ENCODE data around the gene IGF1R. TPM values are rescaled to one million over a fixed set of nuclear protein-coding genes. Genes with fewer than 3 reads are reported as not detected.

Gene IGF1R
- total and polyA plus RNA-seq, 2 of the 13 experiments (the other 11 are each of a cell fraction or from before 2014, with no cell fraction given), result 15.9 to 18.4 TPM

DNA sequence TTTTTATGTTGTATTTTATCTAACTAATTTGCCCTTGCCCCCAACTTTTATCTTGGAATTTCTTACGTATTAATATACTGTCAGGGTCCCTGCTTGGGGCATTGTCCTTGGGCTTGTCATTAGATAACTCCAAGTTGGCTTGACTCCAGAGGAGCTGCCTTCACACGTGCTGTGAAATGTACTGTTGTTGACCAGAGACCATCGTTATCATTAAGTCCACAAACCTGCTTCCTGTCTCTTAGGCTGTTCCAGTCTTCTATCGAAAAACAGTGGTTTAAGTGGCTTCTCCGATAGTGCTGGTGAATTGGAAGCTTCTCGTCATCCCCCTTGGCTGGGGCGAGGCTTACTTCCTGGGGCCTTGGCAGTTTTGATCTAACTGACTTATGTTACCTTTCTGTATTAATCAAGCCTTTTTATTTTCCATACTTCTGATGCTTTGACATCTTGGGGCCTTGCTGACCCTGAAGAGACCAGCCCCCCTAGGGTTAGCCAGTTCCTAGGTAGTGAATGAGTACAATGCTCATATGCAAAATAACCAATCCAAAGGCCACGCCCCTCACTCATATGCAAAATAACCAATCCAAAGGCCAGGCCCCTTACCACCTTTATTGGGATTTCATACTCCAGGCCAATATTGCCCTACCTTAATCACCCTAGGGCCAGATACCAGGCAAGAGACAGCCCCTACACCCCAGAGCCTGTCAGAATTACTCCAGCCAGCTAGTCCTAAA lies 164.5 kb downstream of the IGF1R start (continued):
- TF ChIP-seq, protein P1, sequence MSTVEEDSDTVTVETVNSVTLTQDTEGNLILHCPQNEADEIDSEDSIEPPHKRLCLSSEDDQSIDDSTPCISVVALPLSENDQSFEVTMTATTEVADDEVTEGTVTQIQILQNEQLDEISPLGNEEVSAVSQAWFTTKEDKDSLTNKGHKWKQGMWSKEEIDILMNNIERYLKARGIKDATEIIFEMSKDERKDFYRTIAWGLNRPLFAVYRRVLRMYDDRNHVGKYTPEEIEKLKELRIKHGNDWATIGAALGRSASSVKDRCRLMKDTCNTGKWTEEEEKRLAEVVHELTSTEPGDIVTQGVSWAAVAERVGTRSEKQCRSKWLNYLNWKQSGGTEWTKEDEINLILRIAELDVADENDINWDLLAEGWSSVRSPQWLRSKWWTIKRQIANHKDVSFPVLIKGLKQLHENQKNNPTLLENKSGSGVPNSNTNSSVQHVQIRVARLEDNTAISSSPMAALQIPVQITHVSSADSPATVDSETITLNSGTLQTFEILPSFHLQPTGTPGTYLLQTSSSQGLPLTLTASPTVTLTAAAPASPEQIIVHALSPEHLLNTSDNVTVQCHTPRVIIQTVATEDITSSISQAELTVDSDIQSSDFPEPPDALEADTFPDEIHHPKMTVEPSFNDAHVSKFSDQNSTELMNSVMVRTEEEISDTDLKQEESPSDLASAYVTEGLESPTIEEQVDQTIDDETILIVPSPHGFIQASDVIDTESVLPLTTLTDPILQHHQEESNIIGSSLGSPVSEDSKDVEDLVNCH (CRISPR knock-in tag; IDR thresholded peaks at IDR 0.05), result no peak
- TF ChIP-seq TRIM24 (CRISPR knock-in tag; IDR thresholded peaks at IDR 0.05), result no peak
- TF ChIP-seq CEBPG (CRISPR knock-in tag; IDR thresholded peaks at IDR 0.05), result peak; percentile 30; the same call in 1 of the 2 replicates
- no peak for TF ChIP-seq ZBTB42 (CRISPR knock-in tag; IDR thresholded peaks at IDR 0.05)
- TF ChIP-seq, protein P2, sequence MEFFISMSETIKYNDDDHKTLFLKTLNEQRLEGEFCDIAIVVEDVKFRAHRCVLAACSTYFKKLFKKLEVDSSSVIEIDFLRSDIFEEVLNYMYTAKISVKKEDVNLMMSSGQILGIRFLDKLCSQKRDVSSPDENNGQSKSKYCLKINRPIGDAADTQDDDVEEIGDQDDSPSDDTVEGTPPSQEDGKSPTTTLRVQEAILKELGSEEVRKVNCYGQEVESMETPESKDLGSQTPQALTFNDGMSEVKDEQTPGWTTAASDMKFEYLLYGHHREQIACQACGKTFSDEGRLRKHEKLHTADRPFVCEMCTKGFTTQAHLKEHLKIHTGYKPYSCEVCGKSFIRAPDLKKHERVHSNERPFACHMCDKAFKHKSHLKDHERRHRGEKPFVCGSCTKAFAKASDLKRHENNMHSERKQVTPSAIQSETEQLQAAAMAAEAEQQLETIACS (CRISPR knock-in tag; IDR thresholded peaks at IDR 0.05), result no peak
- no peak for TF ChIP-seq RORA (CRISPR knock-in tag; IDR thresholded peaks at IDR 0.05)
- TF ChIP-seq ZNF567 (CRISPR knock-in tag; IDR thresholded peaks at IDR 0.05; ENCODE audit: borderline replicate concordance), result no peak
- TF ChIP-seq ZSCAN30 (CRISPR knock-in tag; IDR thresholded peaks at IDR 0.05), result no peak
- TF ChIP-seq FOXJ3 (CRISPR knock-in tag; IDR thresholded peaks at IDR 0.05; ENCODE audit: borderline replicate concordance), result peak; percentile 89
- no peak for TF ChIP-seq IKZF1 (IDR thresholded peaks at IDR 0.05)
- TF ChIP-seq MXD4 (CRISPR knock-in tag; IDR thresholded peaks at IDR 0.05), result no peak; the same call in 1 of the 2 replicates
- TF ChIP-seq, protein P3, sequence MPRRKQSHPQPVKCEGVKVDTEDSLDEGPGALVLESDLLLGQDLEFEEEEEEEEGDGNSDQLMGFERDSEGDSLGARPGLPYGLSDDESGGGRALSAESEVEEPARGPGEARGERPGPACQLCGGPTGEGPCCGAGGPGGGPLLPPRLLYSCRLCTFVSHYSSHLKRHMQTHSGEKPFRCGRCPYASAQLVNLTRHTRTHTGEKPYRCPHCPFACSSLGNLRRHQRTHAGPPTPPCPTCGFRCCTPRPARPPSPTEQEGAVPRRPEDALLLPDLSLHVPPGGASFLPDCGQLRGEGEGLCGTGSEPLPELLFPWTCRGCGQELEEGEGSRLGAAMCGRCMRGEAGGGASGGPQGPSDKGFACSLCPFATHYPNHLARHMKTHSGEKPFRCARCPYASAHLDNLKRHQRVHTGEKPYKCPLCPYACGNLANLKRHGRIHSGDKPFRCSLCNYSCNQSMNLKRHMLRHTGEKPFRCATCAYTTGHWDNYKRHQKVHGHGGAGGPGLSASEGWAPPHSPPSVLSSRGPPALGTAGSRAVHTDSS (CRISPR knock-in tag; conservative IDR thresholded peaks at IDR 0.05), result no peak
- TF ChIP-seq, protein P4, sequence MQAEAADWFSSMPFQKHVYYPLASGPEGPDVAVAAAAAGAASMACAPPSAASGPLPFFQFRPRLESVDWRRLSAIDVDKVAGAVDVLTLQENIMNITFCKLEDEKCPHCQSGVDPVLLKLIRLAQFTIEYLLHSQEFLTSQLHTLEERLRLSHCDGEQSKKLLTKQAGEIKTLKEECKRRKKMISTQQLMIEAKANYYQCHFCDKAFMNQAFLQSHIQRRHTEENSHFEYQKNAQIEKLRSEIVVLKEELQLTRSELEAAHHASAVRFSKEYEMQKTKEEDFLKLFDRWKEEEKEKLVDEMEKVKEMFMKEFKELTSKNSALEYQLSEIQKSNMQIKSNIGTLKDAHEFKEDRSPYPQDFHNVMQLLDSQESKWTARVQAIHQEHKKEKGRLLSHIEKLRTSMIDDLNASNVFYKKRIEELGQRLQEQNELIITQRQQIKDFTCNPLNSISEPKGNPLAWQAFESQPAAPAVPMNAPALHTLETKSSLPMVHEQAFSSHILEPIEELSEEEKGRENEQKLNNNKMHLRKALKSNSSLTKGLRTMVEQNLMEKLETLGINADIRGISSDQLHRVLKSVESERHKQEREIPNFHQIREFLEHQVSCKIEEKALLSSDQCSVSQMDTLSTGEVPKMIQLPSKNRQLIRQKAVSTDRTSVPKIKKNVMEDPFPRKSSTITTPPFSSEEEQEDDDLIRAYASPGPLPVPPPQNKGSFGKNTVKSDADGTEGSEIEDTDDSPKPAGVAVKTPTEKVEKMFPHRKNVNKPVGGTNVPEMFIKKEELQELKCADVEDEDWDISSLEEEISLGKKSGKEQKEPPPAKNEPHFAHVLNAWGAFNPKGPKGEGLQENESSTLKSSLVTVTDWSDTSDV (CRISPR knock-in tag; IDR thresholded peaks at IDR 0.05), result no peak
- TF ChIP-seq, protein P5, sequence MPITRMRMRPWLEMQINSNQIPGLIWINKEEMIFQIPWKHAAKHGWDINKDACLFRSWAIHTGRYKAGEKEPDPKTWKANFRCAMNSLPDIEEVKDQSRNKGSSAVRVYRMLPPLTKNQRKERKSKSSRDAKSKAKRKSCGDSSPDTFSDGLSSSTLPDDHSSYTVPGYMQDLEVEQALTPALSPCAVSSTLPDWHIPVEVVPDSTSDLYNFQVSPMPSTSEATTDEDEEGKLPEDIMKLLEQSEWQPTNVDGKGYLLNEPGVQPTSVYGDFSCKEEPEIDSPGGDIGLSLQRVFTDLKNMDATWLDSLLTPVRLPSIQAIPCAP (CRISPR knock-in tag; IDR thresholded peaks at IDR 0.05; ENCODE audit: low read depth), result no peak
- no peak for TF ChIP-seq ZNF75D (CRISPR knock-in tag; IDR thresholded peaks at IDR 0.05; ENCODE audit: borderline replicate concordance)
- TF ChIP-seq CHD4 (IDR thresholded peaks at IDR 0.05; ENCODE audit: borderline replicate concordance, low read length), result no peak
- TF ChIP-seq SIX1 (CRISPR knock-in tag; IDR thresholded peaks at IDR 0.05; ENCODE audit: borderline replicate concordance), result no peak
- TF ChIP-seq ZNF326 (CRISPR knock-in tag; IDR thresholded peaks at IDR 0.05; ENCODE audit: borderline replicate concordance), result no peak
- TF ChIP-seq ZNF562 (CRISPR knock-in tag; IDR thresholded peaks at IDR 0.05; ENCODE audit: borderline replicate concordance), result no peak
- TF ChIP-seq ZNF816 (CRISPR knock-in tag; IDR thresholded peaks at IDR 0.05; ENCODE audit: borderline replicate concordance), result no peak
- TF ChIP-seq ZBTB38 (CRISPR knock-in tag; IDR thresholded peaks at IDR 0.05), result 0 out of 2 replicates have a peak, but pooled peaks have one; percentile 36
- TF ChIP-seq TCF7 (IDR thresholded peaks at IDR 0.05; ENCODE audit: low read depth), result peak; percentile 59
